ENCODE measurements around the gene DLX5.

Gene DLX5

DNA sequence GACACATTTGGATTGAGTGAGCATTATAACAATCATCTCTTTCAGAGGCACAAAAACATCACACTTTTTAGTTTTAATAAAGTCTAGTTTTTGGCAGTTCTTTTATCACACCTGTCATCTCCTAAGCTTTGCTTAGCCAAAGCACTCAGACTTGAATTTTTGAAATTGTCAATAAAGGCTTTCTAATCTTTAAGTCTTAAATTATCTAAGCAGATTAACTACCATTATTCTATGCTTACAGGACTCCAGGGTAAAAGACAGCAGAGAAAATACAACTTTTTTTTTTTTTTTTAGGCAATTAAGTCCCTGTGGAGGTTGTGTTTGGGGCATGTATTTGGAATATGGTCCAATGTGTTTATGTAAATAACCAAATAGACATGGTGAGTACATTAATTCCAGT is 36.9 kb downstream of the DLX5 start:
- Histone ChIP-seq H3K27me3 (ENCODE audit: insufficient read depth, low read depth, severe bottlenecking) (no peaks in the 10 kb centered on the region), H3K9me3 (ENCODE audit: severe bottlenecking) (no peaks in the 10 kb centered on the region), H3K36me3 (no peaks in the 10 kb centered on the region), H3K27ac (no peak overlapping the region), H3K4me3 (ENCODE audit: low read depth, low read length) (no peak overlapping the region)
- no peak for DNase-seq
- TF ChIP-seq CTCF (IDR thresholded peaks at IDR 0.05; ENCODE audit: low read depth, low read length), result no peak

DNA sequence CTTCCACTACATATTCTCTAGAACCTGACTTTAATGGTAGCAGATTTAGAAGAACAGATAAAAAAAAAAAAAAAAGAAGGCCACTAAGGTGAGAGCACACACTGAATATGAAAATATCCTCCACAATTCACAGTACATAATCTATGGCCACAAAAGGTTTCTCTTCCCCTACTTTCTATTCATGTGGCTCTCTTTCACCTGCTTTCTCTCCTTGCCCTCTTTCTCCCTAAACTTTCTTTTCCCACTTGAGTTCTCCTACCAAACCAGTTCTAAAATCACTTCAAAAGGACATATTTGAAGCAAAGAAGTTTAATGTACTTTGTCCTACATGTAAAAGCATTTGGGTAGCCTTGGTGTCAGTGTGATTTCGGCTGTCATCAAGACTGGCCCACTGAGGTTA is 37.7 kb downstream of the DLX5 start:
- no peak for DNase-seq
- no peak overlapping the region for H3K27ac ChIP-seq
- no peaks in the 10 kb centered on the region for H3K27me3 ChIP-seq (ENCODE audit: insufficient read depth, low read depth, severe bottlenecking)
- TF ChIP-seq CTCF (IDR thresholded peaks at IDR 0.05; ENCODE audit: low read depth, low read length), result no peak
- H3K36me3 ChIP-seq, result no peaks in the 10 kb centered on the region
- no peaks in the 10 kb centered on the region for H3K9me3 ChIP-seq (ENCODE audit: severe bottlenecking)
- no peak overlapping the region for H3K4me3 ChIP-seq (ENCODE audit: low read depth, low read length)

- H3K36me3 ChIP-seq, result no peaks in the 10 kb centered on the region
- no peaks in the 10 kb centered on the region for H3K27me3 ChIP-seq (ENCODE audit: insufficient read depth, low read depth, severe bottlenecking)
- no peaks in the 10 kb centered on the region for H3K9me3 ChIP-seq (ENCODE audit: severe bottlenecking)
- no peak overlapping the region for H3K4me3 ChIP-seq (ENCODE audit: low read depth, low read length)
- no peak for DNase-seq
- H3K27ac ChIP-seq, result no peak overlapping the region
- TF ChIP-seq CTCF (IDR thresholded peaks at IDR 0.05; ENCODE audit: low read depth, low read length), result no peak
These were observed 38.6 kb downstream of the DLX5 start for GRCh38 chr7:96985992-96986391.

- no peak for DNase-seq
- Histone ChIP-seq H3K36me3 (no peaks in the 10 kb centered on the region), H3K4me3 (ENCODE audit: low read depth, low read length) (no peak overlapping the region), H3K9me3 (ENCODE audit: severe bottlenecking) (no peaks in the 10 kb centered on the region), H3K27me3 (ENCODE audit: insufficient read depth, low read depth, severe bottlenecking) (no peaks in the 10 kb centered on the region), H3K27ac (no peak overlapping the region)
- no peak for TF ChIP-seq CTCF (IDR thresholded peaks at IDR 0.05; ENCODE audit: low read depth, low read length)
These were observed 42.0 kb downstream of the DLX5 start for GRCh38 chr7:96982586-96982985.

GRCh38 chr7:96979551-96980276 is 44.9 kb downstream of the DLX5 start:
- H3K9me3 ChIP-seq (ENCODE audit: severe bottlenecking), result no peaks in the 10 kb centered on the region
- H3K4me3 ChIP-seq (ENCODE audit: low read depth, low read length), result no peak overlapping the region
- H3K36me3 ChIP-seq, result no peaks in the 10 kb centered on the region
- no peak overlapping the region for H3K27ac ChIP-seq
- no peak for TF ChIP-seq CTCF (IDR thresholded peaks at IDR 0.05; ENCODE audit: low read depth, low read length)
- DNase-seq, result no peak
- no peaks in the 10 kb centered on the region for H3K27me3 ChIP-seq (ENCODE audit: insufficient read depth, low read depth, severe bottlenecking)

GRCh38 chr7:96977445-96977844 is 47.2 kb downstream of the DLX5 start:
- DNase-seq, result no peak
- Histone ChIP-seq H3K9me3 (ENCODE audit: severe bottlenecking) (no peaks in the 10 kb centered on the region), H3K27ac (no peak overlapping the region), H3K27me3 (ENCODE audit: insufficient read depth, low read depth, severe bottlenecking) (no peaks in the 10 kb centered on the region), H3K4me3 (ENCODE audit: low read depth, low read length) (no peak overlapping the region), H3K36me3 (no peaks in the 10 kb centered on the region)
- TF ChIP-seq CTCF (IDR thresholded peaks at IDR 0.05; ENCODE audit: low read depth, low read length), result no peak

Data from WERI-Rb-1 (cell line).